Epithelial cell of esophagus (primary cell): Measurements from ENCODE around the gene BIRC5.

Experiments used
- DNase-seq: peaks from one replicate; pipeline ENCODE4 v3.0.0; 2010; ENCODE audit warnings: low read depth
- H3K4me3 ChIP-seq: 2 replicates; pipeline ENCODE4 v1.5.1; 2011; ENCODE audit warnings: mild to moderate bottlenecking, low read length, control low read depth
- TF ChIP-seq, protein P1 (sequence below): IDR thresholded peaks from 2 replicates; pipeline ENCODE4 v1.5.1; 2011; ENCODE audit warnings: low read depth, mild to moderate bottlenecking, low read length, control low read depth, inconsistent platforms; ENCODE audit not compliant: insufficient read depth; ENCODE audit errors: missing control alignments

Gene BIRC5

GRCh38 chr17:78247304-78247703 lies 33.3 kb downstream of the BIRC5 start:
- TF ChIP-seq, protein P1, sequence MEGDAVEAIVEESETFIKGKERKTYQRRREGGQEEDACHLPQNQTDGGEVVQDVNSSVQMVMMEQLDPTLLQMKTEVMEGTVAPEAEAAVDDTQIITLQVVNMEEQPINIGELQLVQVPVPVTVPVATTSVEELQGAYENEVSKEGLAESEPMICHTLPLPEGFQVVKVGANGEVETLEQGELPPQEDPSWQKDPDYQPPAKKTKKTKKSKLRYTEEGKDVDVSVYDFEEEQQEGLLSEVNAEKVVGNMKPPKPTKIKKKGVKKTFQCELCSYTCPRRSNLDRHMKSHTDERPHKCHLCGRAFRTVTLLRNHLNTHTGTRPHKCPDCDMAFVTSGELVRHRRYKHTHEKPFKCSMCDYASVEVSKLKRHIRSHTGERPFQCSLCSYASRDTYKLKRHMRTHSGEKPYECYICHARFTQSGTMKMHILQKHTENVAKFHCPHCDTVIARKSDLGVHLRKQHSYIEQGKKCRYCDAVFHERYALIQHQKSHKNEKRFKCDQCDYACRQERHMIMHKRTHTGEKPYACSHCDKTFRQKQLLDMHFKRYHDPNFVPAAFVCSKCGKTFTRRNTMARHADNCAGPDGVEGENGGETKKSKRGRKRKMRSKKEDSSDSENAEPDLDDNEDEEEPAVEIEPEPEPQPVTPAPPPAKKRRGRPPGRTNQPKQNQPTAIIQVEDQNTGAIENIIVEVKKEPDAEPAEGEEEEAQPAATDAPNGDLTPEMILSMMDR: no peak
- no peak for DNase-seq
- H3K4me3 ChIP-seq: no peak overlapping the region

GRCh38 chr17:78248051-78248914 lies 34.2 kb downstream of the BIRC5 start:
- no peak overlapping the region for H3K4me3 ChIP-seq
- no peak for DNase-seq
- TF ChIP-seq, protein P1: no peak

- TF ChIP-seq, protein P1: no peak
- no peak for DNase-seq
- no peak overlapping the region for H3K4me3 ChIP-seq
Observed at GRCh38 chr17:78249074-78249817, 35.2 kb downstream of the BIRC5 start.

DNA sequence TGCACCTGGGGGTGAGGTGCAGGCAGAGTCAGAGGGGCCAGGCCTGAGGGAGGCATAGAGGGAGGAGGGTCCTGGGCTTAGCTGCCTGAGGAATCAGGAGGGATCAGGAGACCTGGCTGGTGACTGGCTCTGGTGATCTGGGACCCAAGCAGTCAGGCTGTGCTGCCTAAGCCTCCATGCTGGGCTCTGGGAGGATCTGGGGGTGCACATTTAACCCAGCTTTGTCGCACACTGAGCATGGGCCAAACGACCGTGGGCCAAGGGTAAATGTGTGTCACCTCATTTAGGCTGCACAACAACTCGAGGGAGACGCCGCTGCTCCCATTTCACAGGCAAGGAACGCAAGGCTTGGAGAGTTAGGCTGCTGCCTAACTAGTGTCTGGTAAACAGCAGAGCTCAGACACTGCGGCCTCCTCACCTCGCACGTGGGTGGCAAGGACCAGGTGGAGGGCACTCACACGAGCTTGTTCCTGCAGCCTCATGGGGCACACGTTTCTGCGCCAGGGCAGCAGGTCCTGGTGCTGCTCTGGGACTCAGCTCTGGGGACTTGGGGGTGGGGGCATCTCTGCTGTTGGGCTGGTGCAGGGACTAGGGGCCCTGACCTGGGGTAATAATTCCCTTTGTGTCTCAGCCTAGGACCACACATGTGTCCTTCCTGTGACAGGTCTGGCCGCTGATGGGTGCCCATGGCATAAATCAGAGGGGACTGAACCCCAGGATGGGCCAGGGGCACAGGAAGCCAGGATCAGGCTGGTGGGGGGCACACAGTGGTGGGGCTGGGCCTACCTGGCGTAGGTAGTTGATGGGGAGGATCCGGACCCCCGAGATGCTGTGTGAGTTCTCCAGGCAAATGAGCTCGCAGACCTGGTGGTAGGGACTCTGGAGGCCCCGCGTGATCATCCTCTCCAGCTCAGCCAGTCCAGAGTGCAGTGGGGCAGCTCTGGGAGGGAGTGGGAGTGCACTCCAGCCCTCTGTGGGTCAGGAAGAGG lies 36.1 kb downstream of the BIRC5 start:
- H3K4me3 ChIP-seq: no peak overlapping the region
- TF ChIP-seq, protein P1: no peak

DNA sequence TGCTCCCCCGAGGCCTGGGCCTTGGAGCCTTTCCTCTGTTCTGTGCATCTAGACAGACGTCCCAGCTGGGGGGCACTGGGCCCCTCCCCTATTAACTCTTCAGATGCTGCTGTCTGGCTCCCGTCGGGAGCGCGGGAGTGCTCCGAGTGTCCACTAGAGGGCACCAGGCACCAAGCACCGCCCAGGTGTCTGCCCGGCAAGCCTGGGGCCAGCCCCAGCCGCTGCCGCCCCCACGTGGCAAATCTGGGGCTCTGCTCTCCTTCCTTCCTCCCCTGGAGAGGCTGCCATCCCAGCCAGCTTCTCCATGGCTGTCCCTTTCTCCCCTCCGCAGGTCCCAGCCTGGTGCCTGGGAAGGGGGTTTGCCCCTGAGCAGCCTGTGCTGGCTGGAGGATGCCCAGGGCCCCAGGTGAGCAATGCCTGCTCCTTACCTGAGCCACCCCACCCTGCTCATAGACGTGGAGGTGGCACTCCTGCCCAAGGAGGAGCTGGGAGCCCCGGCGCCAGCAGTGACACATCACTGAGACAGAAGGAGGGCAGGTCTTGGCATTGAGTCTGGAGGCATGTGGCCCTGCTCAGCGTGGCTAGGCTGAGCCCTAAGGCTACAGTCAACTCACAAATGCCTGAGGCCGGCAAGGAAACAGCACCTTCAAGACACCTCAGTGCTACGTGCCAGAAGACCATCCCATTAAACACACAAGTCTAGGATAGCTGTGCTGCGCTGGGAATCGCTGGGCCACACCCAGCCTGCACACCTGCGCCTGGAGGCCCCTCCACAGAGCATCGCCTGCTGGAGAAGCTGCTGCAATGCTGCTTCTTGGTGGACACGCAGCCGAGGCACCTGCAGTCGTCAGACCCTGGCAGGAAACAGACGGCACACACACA lies 37.1 kb downstream of the BIRC5 start:
- peak overlapping the region; percentile 10 for H3K4me3 ChIP-seq
- TF ChIP-seq, protein P1: peak; percentile 97
- peak; percentile 89 for DNase-seq

More for the DNA sequence above, 36.1 kb downstream of the BIRC5 start:
- no peak for DNase-seq

GRCh38 chr17:78251773-78252103 lies 37.7 kb downstream of the BIRC5 start:
- TF ChIP-seq, protein P1: no peak
- DNase-seq: no peak
- H3K4me3 ChIP-seq: no peak overlapping the region
